GM21528 (cell line): ENCODE results near the gene LRP11.
"Not testable (repeated sequence)": the region's sequence is repeated elsewhere in the genome, so short reads cannot be mapped to it uniquely, and the experiment has no call there.

Experiments
- ATAC-seq: cut with Tn5 transposase; IDR thresholded peaks from one replicate; pipeline ENCODE4 v1.9.1; 2021; ENCODE audit warnings: mild to moderate bottlenecking, moderate library complexity; ENCODE audit not compliant: unreplicated experiment, low FRiP score

LRP11 gene

GRCh38 chr6:149852881-149853280 is 11.3 kb downstream of the LRP11 start:
- no peak for ATAC-seq

DNA sequence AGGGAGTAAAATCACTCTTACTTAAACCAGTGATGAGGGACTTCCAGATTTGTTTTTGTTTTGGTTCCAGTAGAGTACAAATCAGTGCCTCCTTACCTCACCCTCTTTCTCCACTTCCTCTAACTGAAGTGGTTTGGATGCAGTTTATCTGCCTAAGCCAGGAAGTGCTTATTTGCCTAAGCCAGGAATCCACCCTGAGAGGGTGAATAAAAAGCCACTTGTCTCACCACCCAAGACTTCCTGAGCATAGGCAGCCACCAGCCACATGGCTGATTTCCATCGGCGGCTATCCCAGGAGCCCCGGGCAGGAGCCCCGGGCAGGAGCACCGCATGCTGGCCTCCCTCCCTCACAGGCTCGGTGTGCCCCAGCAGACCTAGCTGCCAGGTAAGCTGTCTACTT is 12.0 kb downstream of the LRP11 start:
- ATAC-seq: no peak

DNA sequence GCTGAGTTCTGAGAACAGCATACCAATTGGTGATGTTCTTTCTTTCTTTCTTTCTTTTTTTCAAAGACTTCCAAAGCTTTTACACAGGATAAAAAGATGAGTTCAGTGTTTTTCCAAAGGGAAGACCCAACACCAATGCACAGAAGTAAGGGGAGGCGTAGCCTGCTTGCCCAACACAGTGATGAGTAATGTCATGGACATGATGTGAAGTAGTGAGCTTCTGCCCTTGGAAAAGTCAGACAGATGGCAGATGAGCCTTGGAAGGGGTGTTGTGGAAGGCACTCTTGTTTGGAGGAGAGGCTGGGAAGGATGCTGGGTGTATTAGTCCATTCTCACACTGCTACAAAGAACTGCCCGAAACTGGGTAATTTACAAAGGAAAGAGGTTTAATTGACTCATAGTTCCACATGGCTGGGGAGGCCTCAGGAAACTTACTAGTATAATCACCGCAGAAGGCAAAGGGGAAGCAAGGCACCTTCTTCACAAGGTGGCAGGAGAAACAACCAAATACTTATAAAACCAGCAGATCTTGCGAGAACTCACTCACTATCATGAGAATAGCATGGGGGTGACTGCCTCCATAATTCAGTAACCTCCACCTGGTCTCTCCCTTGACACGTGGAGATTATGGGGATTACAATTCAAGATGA is 12.6 kb downstream of the LRP11 start:
- no peak for ATAC-seq

DNA sequence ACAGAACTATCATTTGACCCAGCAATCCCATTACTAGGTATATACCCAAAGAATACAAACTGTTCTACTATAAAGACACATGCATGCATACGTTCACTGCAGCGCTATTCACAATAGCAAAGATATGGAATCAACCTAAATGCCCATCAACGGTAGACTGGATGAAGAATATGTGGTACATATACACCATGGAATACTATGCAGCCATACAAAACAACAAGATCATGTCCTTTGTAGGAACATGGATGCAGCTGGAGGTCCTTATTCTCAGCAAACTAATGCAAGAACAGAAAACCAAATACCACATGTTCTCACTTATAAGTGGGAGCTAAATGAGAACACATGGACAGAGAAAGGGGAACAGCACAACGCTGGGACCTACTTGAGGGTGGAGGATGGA is 15.8 kb downstream of the LRP11 start:
- not testable (repeated sequence) for ATAC-seq

DNA sequence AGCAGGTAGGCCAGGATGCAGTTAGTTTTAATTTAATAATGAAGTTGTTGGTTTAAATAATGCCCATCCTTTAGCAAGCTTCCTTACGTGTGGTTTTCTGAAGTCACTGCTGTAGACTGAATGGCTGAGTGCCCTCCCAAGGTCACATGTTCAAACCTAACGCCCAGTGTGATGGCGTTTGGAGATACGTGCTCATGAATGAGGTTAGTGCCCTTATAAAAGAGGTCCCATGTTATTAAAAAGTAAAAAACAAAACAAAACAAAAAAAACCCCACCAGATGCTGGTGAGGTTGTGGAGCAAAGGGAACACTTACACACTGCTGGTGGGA is 16.3 kb downstream of the LRP11 start:
- no peak for ATAC-seq

- no peak for ATAC-seq
Measured at GRCh38 chr6:149846321-149846720, 17.8 kb downstream of the LRP11 start.

DNA sequence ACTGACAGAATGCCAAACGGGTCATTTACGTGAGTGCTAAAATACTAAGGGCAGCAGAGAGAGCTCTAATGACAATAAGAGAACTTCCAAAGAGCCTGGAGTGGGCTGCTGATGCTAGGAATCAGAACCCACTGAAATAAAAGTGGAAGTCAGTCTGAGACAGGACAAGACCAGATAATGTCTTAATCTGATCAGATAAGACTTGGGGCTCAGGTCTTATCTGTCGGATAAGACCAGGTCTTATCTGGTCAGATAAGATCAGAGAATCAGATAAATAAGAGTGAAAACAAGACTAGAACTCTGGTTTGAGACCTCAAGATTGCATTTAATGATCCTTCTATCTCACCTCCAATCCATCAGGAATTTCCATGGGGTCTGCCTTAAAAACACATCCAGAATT is 18.6 kb downstream of the LRP11 start:
- ATAC-seq: no peak

- no peak for ATAC-seq
Measured at GRCh38 chr6:149844480-149844879, 19.7 kb downstream of the LRP11 start.

DNA sequence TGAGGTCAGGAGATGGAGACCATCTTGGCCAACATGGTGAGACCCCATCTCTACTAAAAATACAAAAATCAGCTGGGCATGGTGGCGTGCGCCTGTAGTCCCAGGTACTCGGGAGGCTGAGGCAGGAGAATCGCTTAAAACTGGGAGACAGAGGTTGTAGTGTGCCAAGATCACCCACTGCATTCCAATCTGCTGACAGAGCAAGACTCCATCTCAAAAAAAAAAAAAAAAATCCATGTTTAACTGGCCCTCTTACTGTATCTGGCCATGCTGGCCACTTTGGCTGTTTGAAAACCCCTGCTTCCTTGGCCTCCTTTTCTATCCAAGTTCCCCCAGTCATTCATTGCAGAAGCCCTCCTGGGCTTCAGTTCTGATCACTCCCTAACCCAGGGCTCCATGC is 20.1 kb downstream of the LRP11 start:
- ATAC-seq: not testable (repeated sequence)

DNA sequence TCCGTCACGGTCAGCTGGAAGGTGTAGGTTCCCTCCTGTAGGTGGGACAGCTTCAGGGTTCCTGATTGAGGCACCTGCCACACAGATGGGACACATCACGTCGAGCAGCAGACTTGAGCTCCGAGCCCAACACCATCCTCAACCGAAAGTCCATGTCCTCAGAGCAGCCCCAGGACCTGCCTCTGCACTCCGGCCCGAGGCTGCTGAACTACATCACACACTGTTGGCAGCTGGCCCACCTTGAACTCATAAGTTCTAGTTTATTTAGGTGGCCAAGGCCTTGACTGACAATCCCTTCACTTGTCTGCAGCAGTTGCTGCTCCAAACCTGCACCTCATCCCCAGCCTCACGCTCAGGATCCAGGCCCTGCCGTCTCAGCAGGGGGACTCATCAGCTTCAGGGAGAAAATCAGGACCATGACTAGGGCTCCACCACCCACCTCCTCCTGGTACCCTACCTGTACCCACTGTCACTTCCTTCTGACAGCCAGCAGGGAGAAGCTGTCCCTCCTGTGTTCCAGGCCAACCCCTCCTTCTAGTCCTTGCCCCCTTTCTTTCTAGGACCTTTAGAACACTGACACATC is 21.0 kb downstream of the LRP11 start:
- no peak for ATAC-seq

DNA sequence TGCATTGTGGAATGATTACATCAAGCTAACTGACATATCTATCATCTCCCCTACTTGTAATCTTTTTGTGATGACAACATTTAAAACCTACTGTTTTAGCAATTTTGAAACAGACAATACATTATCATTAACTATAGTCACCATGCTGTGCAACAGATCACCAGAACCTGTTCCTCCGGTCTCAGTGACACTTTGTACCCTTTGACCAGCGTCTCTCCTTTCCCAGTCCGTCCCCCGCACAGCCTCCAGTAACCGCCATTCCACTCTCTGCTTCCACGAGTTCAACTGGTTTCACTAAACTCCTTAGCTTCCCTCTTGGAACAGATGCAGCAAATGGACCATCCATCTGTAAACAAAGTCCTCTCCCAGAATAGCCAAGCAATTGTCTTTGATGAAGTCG is 21.8 kb downstream of the LRP11 start:
- ATAC-seq: no peak

- no peak for ATAC-seq
Measured at GRCh38 chr6:149840345-149841075, 23.6 kb downstream of the LRP11 start.

GRCh38 chr6:149834513-149835481 is 29.4 kb downstream of the LRP11 start:
- no peak for ATAC-seq

- no peak for ATAC-seq
Measured at GRCh38 chr6:149833651-149834050, 30.5 kb downstream of the LRP11 start.

DNA sequence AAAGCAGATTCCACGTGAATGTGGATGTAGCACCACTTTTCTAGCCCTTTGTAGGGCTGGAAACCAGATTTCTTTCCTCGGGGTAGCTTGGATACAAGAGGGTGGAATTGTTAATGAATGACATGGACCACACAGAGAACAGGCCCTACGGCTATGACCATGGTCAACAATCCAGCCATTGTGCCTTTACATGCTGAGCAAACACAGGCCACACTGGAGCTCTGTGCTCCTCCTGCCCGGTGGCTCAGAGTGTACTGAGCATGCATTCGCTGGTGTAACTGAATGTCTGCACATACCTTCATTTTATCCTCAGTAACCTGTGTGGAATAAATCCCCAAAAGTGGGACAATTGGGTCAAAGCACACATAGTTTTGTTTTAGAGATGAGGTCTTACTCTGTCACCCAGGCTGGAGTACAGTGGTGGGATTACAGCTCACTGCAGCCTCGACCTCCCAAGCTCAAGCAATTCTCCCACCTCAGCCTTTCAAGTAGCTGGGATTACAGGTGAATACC is 32.8 kb downstream of the LRP11 start:
- ATAC-seq: no peak

GRCh38 chr6:149830731-149831307 is 33.3 kb downstream of the LRP11 start:
- no peak for ATAC-seq

GRCh38 chr6:149825292-149825691 is 38.9 kb downstream of the LRP11 start:
- ATAC-seq: no peak

GRCh38 chr6:149823013-149823412 is 41.1 kb downstream of the LRP11 start:
- ATAC-seq: no peak

DNA sequence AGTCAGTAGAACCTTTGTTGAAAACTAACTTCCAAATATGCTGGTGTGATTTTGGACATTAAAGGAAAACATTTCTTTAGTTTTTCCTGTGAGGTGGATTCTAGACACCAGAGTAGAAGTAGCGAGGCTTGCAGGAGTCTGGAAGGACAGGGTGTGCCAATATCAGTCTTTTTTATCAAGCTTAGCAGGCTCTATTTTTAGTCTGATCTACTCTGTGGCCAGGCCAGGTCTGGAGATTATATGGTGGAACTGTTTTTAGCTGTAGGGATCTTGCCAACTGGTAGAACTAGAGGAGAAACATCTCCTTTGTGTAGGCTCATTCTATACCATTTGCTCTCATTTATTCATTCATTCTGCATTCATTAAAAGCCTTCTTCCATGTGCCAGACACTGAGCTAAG is 42.7 kb downstream of the LRP11 start:
- no peak for ATAC-seq

- ATAC-seq: no peak
Measured at GRCh38 chr6:149820506-149820905, 43.7 kb downstream of the LRP11 start.
